Right atrium auricular region (tissue), 2 donors: ENCODE results near the gene KCNH1. TPM values are rescaled to one million over a fixed set of nuclear protein-coding genes. Genes with fewer than 3 reads are reported as not detected.

Experiments
- DNase-seq: peaks from one replicate; pipeline ENCODE4 v3.0.0-alpha.2; 2019; ENCODE audit warnings: low spot score
- H3K27ac ChIP-seq, 2 donors: fragments of 200-600 bp; sonication (generic); 1 replicate in 1 of 2; 2 replicates in 1 of 2; pipeline ENCODE4 v1.5.1; 2016 to 2019
- H3K27me3 ChIP-seq, 2 donors: fragments of 200-600 bp; sonication (generic); one replicate each; pipeline versions ENCODE4 v1.5.1 to v1.6.0; 2017 to 2019
- H3K36me3 ChIP-seq: fragments of 200-600 bp; sonication (generic); one replicate; pipeline ENCODE4 v1.5.1; 2016
- H3K4me1 ChIP-seq, 2 donors: fragments of 200-600 bp; sonication (generic); one replicate each; pipeline versions ENCODE4 v1.5.1 to v1.6.0; 2017 to 2019
- H3K4me3 ChIP-seq, 2 donors: fragments of 200-600 bp; sonication (generic); 1 replicate in 1 of 2; 2 replicates in 1 of 2; pipeline ENCODE4 v1.5.1; 2017 to 2019; ENCODE audit warnings: mild to moderate bottlenecking in 1 of 2, moderate library complexity in 1 of 2
- H3K9me3 ChIP-seq, 2 donors: fragments of 200-600 bp; sonication (generic); one replicate each; pipeline ENCODE4 v1.5.1; 2019
- total RNA-seq, 2 donors: library from RNA; depleted of rRNA; stranded (reverse); fragments of >200 nt; gene quantifications; one replicate each; pipeline ENCODE4 v1.1.0, GENCODE V29; 2016
- TF ChIP-seq, protein P1 (sequence below), 2 donors: fragments of 200-600 bp; sonication (generic); IDR thresholded peaks; one replicate each; pipeline ENCODE4 v1.5.1; 2019; ENCODE audit warnings: antibody characterized with exemption in 2 of 2

Gene KCNH1
- total RNA-seq, 2 donors from 2014 or later, result not detected

DNA sequence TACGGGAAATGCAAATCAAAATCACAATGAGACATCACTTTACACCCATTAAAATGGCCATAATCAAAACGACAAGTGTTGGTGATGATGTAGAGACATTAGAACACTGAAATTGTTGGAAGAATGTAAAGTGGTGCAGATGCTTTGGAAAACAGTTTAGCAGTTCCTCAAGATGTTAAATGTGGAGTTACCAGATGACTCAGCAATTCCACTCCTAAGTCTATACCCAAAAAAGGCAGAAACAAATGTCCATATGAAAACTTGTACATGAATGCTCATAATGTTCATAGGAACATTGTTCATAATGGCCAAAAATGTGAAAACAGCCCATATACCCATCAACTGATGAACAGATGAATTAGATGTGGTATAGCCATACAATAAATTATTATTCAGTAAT lies 267.4 kb downstream of the KCNH1 start:
- TF ChIP-seq, protein P1, sequence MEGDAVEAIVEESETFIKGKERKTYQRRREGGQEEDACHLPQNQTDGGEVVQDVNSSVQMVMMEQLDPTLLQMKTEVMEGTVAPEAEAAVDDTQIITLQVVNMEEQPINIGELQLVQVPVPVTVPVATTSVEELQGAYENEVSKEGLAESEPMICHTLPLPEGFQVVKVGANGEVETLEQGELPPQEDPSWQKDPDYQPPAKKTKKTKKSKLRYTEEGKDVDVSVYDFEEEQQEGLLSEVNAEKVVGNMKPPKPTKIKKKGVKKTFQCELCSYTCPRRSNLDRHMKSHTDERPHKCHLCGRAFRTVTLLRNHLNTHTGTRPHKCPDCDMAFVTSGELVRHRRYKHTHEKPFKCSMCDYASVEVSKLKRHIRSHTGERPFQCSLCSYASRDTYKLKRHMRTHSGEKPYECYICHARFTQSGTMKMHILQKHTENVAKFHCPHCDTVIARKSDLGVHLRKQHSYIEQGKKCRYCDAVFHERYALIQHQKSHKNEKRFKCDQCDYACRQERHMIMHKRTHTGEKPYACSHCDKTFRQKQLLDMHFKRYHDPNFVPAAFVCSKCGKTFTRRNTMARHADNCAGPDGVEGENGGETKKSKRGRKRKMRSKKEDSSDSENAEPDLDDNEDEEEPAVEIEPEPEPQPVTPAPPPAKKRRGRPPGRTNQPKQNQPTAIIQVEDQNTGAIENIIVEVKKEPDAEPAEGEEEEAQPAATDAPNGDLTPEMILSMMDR (IDR thresholded peaks at IDR 0.05), result no peak
- Histone ChIP-seq H3K9me3 (peaks cover 0 to 18% of the 10 kb centered on the region in 2 donors), H3K4me1 (no peaks in the 10 kb centered on the region), H3K27me3 (no peaks in the 10 kb centered on the region), H3K36me3 (no peaks in the 10 kb centered on the region), H3K4me3 (no peak overlapping the region), H3K27ac (no peak overlapping the region)
- no peak for DNase-seq

DNA sequence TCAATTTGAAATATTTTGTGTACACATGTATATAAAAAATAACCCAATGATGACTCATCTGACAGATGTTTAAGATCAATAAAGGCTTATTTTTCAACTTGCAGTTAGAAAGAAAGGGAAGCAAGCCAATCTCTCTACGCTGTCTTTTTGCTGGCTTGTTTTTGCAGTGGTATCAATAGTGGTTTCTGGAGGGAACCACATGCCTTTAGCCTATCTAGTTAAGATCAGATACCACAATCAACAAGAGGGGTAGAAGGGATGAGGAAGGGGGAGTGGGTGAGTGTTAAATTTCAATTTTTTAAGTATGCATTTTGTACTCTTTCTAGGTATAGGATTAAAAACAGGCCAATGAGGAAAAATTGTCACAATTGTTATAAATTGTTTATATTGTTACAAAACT lies 276.2 kb downstream of the KCNH1 start:
- no peaks in the 10 kb centered on the region for H3K9me3 ChIP-seq
- H3K4me3 ChIP-seq, result no peak overlapping the region
- no peaks in the 10 kb centered on the region for H3K36me3 ChIP-seq
- no peak for DNase-seq
- H3K4me1 ChIP-seq, result no peaks in the 10 kb centered on the region
- TF ChIP-seq, protein P1 (IDR thresholded peaks at IDR 0.05), result no peak
- no peaks in the 10 kb centered on the region for H3K27me3 ChIP-seq
- no peak overlapping the region for H3K27ac ChIP-seq

- H3K4me3 ChIP-seq, result no peak overlapping the region
- H3K9me3 ChIP-seq, result no peaks in the 10 kb centered on the region
- H3K4me1 ChIP-seq, result no peaks in the 10 kb centered on the region
- no peaks in the 10 kb centered on the region for H3K36me3 ChIP-seq
- DNase-seq, result no peak
- TF ChIP-seq, protein P1 (IDR thresholded peaks at IDR 0.05), result no peak
- H3K27ac ChIP-seq, result no peak overlapping the region
- no peaks in the 10 kb centered on the region for H3K27me3 ChIP-seq
Measured at GRCh38 chr1:210857146-210857663, 276.7 kb downstream of the KCNH1 start.

DNA sequence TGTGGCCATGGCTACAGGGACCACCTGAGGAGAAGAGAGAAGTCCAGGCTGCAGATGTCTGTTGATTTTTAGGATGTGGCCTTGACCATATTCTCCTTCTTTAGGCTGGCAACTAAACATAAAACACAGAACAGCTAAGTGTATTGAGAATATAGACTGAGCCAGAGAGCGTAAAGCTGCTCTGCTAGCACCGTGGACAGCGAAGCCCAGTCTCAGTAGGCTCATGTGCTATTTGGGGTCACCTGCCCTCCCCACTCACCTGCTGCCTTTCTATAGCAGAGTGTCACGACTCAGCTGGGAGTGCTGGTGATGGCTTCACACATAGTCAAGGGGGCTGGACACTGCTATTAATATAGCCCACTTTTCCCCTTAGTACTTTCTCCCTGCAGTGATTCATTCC lies 278.5 kb downstream of the KCNH1 start:
- Histone ChIP-seq H3K27me3 (no peaks in the 10 kb centered on the region), H3K4me1 (no peaks in the 10 kb centered on the region), H3K4me3 (no peak overlapping the region), H3K9me3 (no peaks in the 10 kb centered on the region), H3K27ac (no peak overlapping the region), H3K36me3 (no peaks in the 10 kb centered on the region)
- DNase-seq, result no peak
- TF ChIP-seq, protein P1 (IDR thresholded peaks at IDR 0.05), result no peak

DNA sequence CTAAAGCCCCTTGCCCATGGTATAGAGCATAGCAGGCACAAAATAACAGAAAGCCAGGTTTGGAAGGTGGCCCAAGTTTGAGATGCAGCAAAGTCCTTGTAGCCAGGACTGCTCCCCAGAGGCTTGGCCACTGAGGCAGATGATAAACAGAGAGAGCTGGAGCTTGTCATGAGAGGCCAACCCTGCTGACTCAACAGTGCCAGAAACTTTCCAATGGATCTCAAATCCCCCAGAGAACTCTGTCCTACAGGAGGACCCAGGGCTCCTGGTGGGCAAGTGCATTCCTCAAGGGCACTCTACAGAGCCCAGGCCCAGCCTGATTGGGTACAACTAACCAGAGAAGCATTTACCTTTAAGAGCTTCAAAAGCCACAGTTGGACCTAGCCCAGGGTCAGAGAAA lies 280.7 kb downstream of the KCNH1 start:
- Histone ChIP-seq H3K36me3 (no peaks in the 10 kb centered on the region), H3K4me1 (no peaks in the 10 kb centered on the region), H3K4me3 (no peak overlapping the region), H3K27me3 (no peaks in the 10 kb centered on the region), H3K27ac (no peak overlapping the region), H3K9me3 (no peaks in the 10 kb centered on the region)
- TF ChIP-seq, protein P1 (IDR thresholded peaks at IDR 0.05), result no peak
- no peak for DNase-seq

DNA sequence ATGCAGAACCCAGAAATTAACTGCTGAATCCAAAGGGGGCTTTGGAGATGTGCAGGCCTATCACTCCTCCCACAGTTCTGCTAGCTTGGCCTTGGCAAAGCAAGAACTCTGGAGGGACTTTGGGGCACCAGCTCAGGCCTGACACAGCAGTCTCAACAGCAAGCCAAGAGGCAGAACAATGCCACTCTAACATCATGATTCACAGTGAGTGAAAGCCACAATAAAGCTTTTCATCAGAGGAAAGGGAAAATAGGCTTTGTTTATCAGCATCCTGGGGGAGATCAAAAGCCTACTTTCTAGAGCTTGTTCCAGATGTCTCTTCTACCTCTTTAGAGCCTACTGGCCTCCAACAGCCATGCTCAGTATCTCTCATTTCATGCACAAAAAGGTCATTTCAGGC lies 283.4 kb downstream of the KCNH1 start:
- Histone ChIP-seq H3K36me3 (no peaks in the 10 kb centered on the region), H3K4me3 (no peak overlapping the region), H3K9me3 (no peaks in the 10 kb centered on the region), H3K4me1 (no peaks in the 10 kb centered on the region), H3K27ac (no peak overlapping the region), H3K27me3 (no peaks in the 10 kb centered on the region)
- DNase-seq, result no peak
- TF ChIP-seq, protein P1 (IDR thresholded peaks at IDR 0.05), result no peak
